ENCODE results near the gene PLA2G6.
A peak's percentile ranks its signal among the peaks of the same experiment; 100 is the strongest.
"Not testable (repeated sequence)": the region's sequence is repeated elsewhere in the genome, so short reads cannot be mapped to it uniquely, and the experiment has no call there.

The PLA2G6 gene

DNA sequence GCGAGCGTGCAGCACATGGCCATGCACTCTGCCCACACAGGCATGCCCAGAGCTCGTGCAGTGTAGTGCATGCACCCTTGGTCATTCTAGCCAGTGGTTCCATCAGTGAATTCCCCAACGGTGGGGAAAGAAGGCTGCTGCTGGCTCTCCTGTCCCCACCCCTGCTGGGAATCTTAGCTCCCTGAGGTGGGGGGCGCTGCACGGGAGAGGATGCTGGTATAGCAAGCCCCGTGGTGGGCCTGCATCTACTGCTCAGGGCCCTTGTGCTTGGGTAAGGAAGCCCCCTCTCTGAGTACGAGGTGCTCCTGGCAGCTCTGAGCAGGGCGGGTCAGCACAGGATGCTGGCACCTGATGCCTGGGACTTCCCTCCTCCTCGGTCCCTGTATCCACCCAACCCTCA lies 52.6 kb downstream of the PLA2G6 start:
- no peak for DNase-seq

DNA sequence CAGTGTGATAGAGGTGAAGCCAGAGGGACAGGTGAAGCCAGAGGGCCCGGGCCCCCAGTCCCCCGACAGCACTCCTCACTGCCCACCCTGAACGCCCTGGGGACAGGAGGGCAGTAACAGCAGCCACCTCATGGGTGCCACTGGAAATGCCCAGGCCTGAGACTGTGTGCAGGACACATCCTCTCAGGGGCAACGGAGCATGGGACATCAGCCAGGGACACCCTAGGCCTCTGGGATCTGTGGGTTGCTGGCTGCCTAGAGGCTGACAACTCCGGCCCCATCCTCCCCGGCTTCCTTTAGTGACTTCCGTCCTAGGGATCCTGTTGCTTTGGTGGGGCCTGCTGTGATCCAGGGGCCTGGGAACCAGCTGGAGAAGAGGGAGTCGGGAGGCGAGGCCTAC lies 53.8 kb downstream of the PLA2G6 start:
- no peak for DNase-seq

DNA sequence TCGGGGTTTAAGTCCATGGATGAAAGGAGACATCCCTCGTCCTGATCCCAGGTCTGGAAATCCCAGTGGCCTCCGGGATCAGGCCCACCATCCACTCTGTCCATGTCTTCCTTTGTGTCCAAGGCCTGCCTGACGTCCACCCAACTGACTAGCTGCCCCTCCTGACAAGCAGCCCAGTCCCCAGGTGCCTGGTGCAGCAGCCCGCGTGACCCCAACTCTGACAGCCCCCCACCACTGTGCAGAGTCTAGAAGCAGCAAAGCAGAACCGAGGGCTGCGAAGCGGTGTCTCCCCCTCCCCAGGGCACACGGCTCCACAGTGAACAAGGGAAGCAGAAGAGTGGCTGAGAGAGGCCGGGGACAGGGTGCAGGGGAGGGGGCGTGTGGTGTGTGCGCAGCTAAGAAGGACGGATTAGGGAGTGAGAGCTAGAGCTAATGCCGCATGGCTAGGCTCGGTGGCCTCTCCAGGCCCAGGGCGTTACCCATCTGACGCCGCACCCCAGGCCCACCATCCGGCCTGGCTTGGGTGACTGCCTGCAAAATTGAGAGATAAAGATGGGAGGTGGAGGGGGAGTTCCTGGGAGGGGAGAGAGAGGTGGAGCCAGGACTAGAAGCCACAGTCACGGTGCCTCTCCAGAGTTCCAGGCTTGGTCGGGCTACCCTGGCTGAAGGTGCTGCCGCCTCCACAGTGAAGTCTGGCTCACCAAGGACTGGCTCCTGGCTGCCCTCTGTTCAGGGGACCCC lies 54.5 kb downstream of the PLA2G6 start:
- no peak for DNase-seq

DNA sequence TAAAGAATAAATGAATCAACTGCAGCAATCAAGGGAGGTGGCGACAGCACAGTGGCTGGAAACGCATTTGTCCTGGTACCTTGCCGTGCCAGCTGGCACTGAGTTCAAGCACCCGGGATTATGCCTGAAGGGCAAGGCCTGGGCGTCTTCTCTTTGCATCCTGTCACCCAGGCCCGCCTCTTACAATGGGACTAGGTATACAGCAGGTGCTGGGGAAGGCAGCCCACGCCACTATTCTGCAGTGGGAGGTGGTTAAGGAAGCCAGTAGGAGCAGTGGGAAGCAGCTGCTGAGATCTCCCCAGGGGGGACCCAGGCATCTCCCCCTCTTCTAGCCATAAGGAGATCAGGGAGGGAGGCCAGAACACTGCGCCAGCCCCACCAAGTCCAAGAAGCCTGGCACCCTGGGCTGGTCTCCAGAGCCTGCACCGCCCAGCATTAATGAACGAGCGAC lies 55.9 kb downstream of the PLA2G6 start:
- DNase-seq: no peak

DNA sequence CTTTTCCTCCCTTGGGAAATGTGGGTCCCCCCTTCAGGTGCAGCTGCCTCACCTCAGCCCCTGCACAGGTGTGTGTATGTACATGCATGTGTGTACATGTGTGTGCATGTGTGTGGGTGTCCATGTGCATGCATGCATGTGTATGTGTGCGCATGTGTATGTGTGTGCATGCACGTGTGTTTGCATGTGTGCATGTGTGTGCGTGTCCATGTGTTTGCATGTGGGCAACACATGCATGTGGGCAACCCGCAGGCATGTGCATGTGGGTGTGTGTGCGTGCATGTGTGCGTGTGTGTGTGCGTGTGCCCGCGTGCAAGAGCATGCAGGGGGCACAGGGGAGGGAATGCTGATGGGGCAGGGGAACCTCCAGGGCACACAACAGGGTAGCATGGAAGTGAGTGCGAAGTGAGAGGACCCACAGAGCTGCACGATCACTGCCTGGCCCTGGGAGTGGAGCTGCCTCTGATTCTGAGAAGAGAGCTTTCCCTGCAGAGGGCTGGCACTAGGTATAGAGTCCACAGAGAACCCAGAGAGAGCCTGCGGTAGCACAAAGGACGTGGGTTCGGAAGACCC lies 56.5 kb downstream of the PLA2G6 start:
- no peak for DNase-seq

DNA sequence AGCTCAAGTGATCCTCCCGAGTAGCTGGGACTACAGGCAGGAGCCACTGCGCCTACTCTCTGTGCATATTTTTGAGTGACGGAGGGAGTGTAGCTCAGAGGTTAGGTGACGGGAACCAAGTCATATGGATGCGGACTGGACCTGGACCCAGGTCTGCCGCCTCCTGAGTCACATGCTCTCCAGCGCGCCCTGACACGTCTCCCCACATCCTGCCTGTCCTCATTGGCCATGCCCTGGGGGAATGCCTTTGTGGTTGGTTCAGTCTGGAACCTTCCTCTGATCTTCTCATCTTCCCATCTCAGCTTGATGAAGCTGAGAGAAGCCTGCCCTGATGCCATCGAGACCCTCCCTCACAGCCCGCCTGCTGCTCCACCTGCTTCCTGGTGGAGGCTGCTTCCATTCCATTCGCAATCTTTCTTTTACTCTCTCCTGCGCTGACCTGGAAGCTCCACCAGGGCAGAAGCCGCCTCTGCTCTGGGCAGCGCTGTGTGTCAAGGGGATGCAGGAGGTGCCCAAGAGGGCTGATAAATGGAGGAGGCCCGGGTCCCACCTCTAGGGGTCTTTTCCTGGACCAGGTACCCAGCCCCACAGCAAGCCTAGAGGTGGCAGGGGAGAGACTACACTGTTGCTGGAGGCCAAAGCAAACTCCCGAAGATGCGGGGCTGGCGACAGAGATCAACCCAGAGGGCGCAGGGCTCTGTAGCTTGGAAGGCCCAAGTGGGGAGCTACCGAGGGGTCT lies 57.2 kb downstream of the PLA2G6 start:
- no peak for DNase-seq

DNA sequence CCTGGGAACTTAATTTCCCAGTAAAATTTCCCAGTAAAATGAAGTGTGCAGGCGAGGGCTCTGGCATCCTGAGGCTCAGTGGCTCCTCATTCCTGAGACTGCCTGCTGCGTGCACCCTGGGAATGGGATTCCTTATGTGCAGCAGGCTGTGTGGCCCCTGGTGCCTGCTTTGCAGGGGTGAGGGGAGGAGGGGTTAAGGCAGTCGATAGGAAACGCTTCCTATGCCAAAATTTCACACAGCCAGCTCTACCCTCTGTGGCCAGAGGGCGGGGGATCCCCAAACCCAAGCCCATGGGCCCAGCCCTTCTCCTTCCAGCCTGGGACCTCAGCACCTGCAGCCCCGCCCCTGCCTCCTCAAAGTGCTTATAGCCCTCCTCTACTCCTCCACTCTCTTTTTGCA lies 59.0 kb downstream of the PLA2G6 start:
- no peak for DNase-seq

DNA sequence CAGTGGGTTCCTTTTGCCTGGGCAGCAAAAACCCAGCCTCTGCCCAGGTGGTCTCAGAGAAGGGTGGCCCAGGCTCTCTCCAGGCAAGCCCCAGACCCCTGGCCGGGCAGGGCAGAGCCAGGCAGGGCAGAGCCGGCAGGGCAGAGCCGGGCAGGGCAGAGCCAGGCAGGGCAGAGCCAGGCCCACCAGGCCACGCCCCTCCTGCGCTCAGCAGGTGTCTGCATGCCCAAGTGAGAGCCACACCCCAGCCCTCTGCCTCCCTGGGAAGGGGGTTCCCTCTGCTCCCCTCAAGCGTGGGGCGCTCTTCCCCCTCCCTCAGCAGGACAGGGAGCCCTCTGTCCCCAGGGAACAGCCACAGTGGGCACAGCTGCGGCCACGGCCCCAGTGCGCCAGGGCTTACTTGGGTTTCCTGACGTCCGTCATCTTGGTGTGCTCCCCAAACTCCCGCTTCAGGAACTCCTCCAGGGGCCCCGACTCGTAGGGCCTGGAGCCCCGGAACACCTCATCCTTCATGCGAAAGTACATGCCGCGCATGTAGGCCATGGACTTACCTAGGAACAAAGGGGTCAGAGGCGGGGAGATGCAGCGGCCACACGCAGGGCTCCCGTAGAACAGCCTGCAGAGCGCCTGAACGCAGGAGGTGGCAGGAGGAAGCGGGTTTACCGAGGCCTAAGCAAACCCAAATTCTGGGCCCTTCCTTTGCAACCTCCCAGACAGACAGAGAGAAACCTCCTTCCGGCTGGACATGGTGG lies 61.1 kb downstream of the PLA2G6 start:
- no peak for DNase-seq

DNA sequence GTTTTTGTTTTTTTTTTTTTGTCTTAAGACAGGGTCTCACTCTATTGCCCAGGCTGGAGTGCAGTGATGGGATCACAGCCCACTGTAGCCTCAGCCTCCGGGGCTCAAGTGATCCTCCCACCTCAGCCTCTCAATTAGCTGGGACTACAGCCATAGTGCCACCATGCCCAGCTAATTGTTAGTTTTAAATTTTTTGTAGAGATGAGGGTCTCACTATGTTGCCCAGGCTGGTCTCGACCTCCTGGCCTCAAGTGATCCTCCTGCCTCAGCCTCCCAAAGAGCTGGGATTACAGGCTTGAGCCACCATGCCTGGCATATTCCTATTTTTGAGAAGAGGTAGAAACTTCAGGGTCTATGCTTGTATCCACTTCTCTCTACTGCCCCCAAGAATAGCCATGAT lies 62.9 kb downstream of the PLA2G6 start:
- not testable (repeated sequence) for DNase-seq

DNA sequence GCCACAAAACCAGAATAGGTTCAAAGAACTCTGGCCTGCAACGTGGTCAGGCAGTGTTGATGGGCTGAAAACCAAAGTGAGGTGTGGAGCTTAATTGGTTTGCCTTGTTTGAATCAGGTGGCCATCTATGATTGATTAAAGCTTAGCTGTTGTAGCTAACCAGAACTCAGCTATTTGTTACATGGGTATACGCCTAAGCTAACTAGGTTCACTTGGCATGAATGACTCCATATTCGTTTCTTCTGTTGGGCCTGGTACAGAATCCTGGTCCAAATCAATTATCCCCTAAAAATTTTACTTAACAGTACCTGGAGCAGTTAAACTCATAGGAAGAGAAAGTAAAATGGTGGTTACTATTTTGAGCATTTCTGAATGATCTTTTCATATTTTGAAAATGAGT lies 63.4 kb downstream of the PLA2G6 start:
- no peak for DNase-seq

DNA sequence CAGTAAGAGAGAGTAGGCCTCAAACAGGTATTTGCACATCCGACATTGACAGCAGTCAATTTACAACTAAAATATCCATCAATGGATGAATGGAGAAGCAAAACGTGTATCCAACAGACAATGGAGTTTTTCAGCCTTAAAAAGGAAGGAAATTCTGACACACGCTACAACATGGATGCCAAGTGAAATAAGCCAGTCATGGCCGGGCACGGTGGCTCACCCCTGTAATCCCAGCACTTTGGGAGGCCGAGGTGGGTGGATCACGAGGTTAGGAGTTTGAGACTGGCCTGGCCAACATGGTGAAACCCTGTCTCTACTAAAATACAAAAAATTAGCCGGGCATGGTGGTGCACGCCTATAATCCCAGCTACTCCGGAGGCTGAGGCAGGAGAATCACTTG lies 64.1 kb downstream of the PLA2G6 start:
- not testable (repeated sequence) for DNase-seq

DNA sequence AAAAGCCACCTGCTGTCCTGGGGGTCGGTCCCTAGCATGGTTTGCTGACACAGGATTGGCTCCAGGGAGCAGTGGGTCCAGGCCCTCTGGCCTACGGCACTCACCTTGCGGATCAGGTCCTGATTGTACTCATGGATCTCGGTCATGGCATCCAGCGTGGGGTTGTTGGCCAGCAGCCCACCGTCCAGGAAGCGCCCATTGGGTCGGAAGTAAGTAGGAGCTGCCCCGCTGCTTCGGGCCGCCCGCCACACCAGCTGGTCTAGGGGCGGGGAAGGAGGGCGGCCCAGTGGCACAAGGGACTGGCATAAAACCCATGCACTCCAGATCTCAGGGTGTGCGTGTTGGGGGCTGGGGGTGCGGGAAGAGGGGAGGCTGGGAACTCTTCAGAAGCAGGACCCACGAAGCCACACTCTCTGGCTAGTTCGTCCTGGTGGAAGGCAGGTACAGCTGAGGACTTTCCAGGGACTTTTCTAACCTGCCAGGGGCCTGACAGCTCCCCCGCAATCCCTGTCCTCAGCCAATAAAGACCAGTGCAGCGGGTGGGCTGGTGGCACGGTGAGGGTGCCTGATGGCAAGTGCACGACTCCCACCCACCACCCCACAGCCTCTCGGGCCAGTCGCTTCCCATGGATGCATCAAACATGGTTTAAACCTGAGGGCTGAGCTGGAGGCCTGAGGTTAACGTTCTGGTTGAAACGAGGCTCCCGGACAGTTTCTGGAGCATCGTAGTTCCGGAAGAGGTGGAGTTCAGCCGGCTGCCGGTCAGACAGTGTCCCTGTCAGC lies 66.0 kb downstream of the PLA2G6 start:
- DNase-seq: no peak

DNA sequence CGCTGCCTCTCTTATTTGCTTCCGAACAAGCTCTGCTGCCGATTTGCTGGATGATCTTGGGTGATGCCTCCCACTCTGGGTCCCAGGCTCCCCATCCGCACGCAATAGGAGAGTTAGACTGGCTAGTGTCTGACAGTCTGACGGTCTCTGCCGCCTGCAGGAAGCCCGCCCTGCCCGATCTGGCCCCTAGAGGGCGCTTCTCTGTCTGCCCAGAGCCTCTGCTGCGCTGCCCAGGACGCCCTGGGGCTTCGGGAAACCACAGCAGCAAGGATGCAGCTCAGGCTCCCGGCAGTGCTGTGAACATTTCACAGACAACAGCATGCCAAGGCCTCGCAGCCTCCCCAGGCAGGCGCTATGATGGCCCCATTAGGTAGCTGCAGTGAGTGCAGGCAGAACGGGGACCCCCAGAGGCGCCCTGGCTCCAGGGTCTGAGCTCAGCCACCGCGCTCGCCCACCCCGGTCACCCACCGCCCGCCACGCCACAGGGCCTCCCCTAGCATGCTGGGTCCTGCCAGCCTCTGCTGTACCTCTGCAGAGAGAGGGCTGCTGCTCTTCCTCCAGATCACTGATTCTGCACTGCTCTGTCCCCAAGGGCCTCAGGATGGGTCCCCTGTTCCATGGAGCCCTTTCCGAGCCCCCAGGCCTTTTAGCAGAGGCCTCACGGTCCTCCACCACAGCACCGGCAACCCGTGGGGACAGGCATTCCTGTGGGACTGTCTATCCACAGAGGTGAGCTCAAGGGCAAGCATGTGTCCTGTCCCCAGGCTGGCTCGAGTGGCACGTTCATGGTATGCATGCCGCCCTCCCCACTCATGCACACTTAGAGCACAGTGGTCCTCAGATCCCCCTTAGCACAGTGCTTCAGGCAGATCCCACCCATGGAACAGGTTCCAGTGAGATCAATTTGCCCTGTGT lies 66.9 kb downstream of the PLA2G6 start:
- peak; percentile 35 for DNase-seq

DNA sequence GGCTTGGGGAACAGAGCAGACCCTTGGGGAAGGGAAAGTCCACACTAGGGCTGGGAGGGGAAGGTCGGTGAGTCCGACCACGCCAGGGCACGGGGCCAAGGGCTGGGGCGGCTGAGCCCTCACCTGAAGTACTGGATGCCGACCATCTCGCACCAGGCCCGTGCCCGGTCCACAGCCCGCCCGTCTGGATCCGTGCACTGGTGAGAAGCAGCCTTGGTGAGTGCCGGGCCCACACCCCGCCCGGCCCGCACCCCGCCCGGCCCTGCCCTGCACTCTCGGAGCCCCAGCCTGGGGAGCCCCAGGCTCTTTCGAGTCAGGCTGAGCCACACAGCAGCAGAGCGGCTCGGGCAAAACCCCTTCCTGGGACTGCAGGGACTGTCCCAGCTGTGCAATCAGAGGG lies 69.2 kb downstream of the PLA2G6 start:
- DNase-seq: no peak

DNA sequence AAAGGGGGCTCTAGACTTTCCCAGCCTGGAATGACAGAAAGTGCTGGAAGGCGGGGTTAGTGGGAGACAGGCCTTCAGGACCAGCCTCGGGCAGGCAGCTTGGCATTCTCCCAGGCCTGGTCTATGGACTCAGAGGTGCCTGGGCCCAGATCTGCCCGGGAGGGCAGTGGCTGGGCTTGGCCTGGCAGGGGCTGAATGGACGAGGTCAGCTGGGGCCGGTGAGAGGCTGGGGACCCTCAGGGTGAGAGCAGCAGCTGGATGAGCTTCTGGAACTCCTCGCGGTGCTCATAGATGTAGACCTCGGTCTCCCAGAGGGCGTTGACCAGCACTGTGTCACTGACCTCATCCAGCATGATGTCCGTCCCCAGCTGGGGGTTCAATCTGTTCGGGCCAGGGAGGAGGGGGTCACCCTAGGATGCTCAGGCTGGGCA lies 69.7 kb downstream of the PLA2G6 start:
- DNase-seq: no peak

DNA sequence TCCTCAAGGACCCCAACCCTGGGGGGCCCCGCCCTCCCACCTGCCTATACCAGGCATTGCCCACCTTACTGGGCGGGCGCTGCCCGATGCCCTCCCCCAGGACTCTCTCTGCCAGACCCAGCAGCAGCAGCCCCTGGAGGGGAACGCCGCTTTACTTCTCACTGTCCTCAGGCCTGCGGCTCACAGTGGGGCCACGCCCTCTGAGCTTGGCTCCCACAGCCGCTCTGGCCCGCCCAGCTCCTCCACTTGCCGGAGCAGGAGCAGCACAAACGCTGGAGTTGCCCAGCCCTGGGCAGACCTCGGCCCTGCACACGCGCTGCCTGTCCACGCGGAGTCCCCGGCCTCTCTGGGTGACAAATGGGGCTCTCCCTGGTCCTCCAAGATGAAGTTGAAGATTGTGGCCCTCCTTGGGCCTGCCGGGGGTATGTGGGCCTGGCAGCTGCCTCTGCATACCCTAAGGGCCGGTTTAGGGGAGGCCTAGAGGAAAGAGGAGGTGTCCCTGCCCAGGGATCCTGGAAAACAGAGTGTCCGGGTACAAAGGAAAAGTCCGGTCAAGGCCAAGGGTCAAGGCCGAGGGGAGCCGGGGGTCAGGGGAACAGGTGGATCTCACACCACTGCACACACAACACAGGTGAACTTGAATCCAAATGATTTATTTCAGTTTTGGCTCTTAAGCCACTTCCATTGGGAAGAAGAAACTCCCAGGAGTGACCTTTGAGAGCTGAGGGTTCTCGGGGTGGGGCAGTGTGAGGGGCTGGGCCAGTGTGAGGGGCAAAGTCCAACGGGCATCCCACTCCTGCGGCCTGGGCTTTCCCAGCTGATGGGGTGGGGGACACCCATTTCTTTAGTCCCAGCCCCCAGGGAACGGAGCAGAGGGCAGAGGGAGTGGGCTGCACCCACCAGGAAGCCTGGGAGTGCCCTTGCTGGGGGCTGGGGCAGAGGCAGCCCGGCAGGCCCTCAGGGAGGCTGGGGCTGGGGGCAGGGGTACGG lies 70.5 kb downstream of the PLA2G6 start:
- DNase-seq: no peak

DNA sequence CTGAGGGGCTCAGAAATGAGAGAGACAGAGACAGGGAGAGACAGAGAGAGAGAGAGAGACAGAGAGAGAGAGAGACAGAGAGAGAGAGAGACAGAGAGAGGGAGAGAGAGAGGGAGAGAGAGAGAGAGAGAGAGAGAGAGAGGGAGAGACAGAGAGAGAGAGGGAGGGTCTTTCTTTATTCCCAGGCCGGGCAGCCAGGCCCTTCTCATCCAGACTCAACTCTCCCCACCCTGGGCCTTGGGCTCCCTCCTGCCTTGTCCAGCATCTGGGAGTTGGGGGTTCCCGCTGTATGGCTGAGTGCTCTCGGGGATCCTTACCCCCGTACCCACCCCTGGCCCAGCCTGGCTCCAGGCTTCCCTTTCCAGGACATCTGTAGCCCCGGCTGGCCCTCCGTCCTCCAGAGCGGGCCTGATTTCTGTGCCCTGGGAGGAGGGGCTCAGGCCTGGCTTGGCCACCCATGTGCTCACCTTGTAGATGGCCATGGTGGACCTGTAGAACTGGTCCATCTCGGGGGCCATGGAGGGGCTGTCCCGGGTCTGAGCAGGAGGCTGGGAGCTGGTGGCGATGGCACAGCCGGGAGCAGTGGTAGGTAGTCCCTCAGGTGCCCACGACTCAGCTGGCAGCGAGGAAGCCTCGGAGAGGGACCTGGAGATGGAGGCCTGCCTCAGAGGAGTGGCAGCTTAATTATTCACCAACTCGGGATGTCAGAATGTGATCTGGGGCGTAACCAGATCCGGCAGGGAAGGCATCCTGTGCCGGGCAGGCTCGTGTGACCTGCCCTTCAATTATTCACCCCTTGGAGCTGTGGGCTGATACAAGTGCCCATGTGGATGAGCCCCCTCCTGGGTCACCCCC lies 71.4 kb downstream of the PLA2G6 start, which contains the start of gene BAIAP2L2:
TSS of gene BAIAP2L2 (minus strand) at position 677 of the 855 bp plus-strand sequence. CDS start at position 518, 159 bp downstream.
- no peak for DNase-seq

DNA sequence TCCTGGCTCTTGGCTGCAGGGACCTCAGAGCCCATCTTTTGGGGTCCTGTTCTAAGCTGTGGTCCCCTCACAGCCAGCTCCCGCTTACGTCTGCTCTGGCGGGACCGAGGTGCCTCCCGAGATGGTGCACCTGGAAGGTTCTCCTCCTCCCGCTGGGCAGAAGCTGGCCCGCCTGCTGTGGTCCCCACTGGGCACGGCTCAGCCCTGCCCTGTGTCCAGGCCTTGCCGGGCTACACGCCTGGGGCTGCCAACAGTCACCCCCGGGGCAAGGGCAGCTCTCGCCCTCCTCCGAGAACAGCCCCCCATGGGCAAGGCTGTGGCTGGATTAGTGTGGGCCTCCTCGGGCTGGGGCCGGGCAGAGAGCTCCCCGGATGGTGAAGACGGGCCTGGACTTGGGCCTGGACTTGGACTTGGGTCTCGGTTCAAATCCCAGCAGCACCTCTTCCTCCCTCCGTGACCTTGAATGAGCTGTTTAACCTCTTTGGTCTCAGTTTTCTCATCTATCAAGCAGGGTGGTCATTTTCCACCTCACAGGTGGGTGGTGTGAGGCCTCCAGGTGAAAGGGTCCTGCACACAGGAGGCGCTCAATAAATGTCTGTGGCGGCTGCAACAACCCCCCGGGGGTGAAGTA lies 72.1 kb downstream of the PLA2G6 start:
- DNase-seq: peak; percentile 10

All from NCI-H146 (cell line).